AG08396 (cell line): Measurements from ENCODE around the gene IGDCC3.
A peak's percentile ranks its signal among the peaks of the same experiment; 100 is the strongest.

Source experiments
- DNase-seq: peaks from one replicate; pipeline ENCODE4 v3.0.0; 2012; ENCODE audit warnings: low spot score, mixed read lengths

Gene IGDCC3

DNA sequence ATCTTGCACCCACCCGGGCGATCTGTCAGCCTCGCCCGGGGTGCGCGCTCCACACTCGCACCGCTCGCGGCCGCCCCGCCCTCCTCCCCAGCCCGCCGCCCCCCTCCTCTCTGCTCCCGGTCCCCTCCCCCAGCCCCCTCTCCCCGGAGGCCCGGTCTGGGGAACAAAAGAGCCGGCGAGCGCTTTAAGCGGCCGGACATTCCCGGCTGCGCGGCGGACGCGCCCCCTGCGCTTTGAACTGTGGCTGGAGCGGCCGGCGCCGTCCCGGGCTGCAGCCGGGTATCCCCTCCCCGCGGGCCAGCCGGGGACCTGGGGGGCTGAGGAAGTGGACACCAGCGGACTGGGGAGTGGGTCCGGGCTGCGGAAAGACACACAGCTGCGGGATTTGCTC lies at the start of gene IGDCC3:
Gene IGDCC3 (minus strand): TSS at position 27 of the 391 bp plus-strand sequence. CDS start 214 bp downstream, outside the sequence.
- DNase-seq = no peak

DNA sequence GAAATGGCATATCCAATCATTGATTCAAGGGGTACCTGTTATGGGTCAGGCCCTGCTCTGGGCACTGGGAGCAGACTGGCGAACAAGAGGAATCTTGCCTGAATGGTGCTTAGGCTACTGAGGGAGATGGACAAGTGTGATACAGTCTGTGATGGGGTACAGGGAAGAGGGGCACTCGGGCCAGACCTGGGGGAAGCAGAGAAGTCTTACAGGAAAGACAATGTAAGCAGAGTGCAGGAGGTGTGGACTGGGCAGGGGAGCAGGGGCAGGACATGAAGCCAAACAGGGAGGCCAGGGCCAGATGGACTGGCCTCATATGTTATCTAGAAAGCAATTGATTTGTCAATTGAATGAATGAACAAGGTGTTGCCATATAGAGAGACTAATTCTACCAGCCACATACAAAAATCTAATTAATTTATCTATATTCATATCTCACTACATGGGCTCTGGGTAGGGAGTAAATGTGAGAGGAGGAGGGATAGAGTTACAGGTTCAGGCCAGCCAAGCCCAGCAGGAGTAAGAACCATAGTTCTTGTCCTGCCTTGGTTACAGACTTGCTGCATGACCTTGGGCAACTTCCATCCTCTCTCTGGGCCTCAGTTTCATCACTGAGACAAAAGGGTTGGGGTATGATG lies 48.5 kb upstream of the IGDCC3 start:
- no peak for DNase-seq

DNA sequence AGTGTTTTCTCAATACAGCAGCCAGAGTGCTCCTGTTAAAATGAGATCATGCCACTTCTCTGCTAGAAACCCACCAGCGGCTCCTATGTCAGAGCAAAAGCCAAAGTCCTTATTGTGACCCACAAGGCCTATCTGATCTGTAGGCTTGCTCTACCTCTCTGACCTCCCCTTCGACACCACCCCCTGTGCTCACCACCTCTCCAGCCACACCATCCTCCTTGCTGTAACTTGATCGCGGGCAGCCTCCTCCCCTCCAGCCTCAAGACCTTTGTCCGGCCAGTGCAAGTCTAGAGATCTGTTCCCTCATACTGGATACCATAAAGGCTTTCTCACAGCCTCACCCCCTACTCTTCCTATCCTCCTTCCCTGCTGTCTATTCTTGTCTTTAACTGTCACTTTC lies 46.9 kb upstream of the IGDCC3 start:
- DNase-seq = no peak

DNA sequence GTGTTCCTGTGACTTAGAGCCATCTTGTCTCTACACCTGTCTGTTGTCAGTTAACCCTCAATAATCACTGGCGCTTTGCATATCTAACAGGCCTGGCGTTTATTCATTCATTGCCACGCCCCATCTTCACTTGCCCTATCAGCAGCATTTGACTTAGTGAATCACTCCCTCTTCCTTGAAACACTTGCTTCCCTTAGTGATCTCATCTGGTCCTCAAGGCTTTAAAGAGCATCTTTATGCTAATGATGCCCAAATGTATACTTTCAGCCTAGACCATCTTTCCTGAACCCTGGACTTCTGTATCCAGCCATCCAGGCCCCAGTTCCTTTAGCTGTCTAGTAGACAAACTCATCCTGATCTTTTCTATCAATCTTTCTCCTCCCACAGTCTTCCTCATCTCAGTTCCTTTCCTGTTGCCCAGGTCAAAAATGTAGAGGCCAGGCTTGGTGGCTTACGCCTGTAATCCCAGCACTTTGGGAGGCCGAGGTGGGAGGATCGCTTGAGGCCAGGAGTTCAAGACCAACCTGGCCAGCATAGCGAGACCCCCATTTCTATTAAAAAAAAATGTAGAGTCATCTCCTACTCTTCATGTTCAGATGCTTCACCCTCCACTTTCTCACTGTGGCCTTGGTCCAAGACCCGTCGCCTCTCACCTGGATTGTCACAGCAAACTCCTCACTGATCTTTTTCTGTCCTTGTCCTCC lies 46.3 kb upstream of the IGDCC3 start:
- peak; percentile 46 for DNase-seq

DNA sequence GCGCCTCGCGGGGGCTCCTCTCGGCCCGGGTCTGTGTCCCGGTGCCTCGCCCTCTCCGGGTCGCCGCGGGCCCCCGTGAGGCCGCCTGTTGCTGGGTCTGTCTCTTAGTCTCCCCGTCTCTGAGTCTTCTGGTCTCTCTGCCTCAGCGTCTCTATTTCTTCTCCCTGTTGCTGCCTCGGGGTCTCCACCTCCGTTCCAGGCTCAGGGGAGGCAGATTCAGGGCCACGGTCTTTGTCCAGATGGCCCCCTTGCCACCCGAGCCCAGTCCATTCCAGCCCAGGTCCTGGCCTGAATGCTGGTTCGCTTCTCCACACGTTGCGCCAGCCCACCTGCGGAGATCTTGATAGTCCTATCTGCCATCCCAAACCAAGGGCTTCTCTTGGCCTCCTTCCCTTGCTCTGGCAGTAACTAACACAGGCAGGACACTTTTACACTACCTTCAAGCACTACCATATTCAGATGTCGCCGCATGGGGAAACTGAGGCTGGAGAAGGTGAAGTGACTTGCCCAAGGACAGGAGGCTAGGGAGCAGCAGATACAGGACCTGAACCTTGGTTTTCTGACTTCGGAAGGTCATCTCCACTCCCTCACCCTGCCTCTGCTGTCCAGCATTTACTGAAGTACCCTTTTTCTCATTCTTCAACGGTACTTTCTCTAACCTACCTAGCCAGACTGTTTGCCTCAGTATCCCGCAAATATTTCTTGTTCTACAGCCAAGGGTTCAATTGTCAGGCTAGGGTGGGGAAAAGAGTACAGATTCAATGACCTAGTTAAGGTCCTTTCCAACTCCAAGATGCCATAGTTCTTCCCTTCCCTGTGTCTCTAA lies 45.6 kb upstream of the IGDCC3 start:
- no peak for DNase-seq

DNA sequence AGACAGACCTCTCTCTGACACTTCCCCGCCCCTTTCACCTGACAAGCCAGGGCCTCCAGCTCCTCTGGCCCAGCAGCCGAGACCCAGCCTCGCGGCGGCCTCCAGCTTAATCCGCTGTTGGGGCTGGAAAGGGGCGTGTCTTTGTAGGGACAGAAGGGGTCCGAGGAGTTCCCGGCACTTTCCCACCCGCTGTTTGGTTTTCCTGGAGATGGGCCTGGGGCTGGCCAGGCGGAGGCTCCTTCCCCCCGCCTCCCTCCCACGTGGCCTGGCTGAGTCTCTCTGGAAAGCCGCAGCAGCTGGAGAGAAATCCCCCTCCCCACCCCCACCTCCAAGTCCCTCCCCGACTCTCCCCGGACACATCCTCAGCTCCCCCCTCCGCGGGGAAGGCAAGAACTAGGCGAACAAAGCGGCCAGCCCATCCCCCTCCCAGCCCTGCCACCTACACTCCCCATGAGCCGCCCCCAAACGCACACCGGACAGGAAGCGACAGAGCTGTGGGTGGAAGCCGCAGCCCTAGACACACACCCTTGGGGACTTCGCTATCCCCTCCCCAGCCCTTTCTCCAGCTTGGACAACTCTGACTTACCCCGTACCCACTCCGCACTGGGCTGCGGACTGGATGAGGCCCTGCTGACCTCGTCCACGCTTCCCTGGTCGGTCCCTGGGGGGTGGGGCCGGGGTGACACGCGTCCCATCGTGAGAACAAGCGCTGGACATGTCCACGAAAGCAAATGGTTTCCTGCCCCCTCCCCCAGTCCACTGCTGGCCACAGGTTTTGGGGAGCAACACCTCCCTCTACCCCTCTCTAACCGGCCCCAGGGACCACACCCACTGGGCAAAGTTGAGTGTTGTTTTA lies 43.8 kb upstream of the IGDCC3 start:
- peak; percentile 40 for DNase-seq

DNA sequence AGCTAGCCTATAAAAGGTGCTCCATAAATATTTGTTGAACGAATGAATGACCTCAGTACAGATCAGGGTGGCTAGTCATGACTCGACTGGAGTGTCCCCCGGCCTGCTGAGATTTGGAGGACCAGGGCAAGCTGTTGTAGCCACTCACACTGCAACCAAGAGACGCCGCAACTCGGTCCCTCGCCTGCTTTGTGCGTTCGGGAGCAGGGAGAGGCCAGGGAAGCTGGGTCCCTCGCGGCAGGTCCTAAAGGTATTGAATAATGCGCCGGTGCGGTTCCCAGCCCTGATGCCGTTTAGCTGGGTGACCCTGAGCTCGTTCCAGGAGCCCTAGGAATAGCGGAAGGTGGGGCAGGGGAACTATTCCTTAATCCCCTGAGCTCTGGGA lies 43.2 kb upstream of the IGDCC3 start:
- DNase-seq = no peak

DNA sequence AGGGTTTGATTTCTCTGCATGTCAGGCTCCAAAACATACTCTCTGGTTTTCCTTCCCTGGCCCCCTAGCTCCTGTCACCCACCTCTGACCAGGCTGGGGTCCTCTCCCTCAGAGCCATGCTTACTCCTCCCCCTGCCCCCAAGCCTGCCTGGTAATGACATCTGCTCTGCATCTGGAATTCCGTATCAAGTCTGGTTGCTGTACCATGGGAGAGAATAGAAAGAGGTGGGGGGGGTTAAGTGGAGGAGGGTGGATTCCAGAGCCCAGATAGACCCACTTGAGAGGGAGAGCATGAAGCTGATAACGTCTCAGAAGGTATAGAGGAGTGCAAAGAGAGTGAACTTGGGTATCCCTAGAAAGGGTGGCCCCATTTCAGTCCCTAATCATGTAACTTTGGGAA lies 40.8 kb upstream of the IGDCC3 start:
- no peak for DNase-seq

DNA sequence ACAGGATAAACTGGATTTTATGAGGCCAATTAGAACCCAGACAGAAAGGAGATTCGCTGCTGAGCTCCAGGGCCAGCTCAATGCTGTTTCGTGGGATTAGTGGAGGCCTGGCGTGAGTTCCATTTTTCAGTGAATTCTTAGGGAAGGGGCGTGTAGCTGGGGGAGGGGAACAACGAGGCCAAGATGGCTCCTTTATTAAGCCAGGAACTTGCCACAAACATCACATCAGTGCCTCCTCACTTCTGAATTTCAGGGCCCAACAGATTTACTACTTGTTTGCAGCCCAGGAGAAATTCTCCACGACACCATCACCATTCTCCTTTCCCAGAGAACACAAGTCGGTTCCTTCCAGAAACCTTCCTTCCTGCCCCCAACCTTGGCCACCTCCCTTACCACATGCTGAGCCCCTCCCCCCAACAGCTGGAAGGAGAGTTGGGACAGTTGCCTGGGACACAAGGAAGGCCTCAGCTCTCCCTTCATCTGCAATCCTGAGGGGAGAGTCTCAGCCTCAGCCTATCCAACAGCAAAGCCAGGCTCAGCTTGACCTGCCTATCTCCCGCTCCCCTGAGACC lies 39.1 kb upstream of the IGDCC3 start:
- DNase-seq = no peak

DNA sequence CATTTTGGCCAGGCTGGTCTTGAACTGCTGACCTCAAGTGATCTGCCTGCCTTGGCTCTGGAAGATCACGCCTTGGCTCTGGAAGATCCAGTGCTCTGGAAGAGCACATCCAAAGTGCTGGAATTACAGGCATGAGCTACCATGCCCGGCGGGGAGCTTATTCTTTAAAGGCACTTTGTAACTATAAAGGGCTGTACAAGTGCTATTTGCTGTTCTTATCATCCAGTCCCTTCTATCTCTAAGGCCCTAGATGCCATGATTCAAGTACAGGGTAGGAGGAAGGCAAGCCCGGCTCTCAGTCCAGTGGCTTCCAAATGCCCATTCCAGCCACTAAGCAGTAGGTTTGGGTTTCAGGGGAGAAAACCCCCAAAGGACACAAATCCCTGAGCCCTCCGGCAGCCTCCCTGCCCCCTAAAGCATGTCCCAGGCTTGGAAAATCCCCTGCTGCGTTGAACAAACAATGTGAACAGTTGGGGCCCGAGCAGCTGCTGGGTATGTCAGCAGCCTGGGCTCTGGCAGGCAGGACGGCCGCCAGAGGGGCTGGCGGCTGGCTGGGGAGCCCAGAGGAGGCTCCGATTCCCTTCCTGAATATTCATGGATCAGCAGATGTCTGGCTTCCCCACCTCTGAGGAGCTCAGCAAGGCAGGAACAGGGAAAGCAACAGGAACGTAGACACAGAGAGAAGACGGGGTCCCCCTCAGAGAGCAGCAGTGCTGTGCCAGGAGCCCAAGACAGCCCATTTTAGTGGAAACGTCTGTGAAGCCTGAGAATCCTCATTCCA lies 37.2 kb upstream of the IGDCC3 start:
- DNase-seq = no peak

DNA sequence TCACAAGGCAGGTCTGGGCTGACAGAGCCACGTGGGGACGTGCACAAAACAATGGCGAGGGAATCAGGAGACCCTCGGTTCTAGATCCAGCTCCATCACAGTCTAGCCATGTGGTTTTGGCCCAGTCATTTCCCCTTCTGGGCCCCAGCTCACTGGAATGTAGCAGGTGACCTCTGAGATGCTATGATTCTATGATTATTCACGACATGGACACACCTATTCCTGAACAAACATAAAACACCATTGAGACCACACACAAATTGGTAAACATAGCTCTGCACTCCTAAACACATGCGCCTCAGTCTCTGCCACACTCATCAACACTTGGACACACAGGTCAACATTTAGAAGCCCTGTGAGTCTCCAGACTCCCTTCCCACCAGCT lies 36.0 kb upstream of the IGDCC3 start:
- no peak for DNase-seq

DNA sequence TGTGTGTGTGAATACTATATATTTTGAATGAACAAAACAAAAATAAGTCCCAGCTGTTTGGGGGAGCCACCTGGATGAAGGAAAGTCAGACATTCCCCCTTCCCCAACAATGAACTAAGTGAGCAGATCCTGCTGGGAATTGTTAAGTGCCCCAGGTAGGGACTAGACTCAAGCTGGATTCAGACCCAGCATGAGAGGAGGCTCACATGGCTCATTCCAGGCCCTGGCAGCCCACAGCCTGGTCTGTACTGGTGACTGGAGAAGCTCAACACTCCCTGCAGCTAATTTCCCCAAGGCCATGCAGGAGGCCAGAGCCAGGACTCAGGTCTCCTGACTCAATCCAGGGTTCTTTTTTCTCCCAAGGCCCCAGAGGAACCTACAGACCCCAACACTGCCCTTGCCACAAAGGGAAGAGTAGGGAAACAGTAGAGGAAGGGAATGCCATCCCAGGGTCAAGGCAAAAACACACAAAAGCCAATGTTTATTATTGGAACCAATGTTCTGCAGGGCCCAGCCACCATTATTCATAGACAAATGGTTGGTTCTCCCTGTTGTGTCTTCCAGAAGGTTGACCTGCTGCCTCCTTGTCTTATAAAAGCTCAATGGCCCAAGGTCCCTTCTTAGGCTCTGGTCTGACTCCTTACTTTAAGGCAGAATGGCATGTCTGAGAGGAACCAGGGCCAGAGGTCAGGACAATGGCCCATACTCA lies 35.4 kb upstream of the IGDCC3 start:
- no peak for DNase-seq

DNA sequence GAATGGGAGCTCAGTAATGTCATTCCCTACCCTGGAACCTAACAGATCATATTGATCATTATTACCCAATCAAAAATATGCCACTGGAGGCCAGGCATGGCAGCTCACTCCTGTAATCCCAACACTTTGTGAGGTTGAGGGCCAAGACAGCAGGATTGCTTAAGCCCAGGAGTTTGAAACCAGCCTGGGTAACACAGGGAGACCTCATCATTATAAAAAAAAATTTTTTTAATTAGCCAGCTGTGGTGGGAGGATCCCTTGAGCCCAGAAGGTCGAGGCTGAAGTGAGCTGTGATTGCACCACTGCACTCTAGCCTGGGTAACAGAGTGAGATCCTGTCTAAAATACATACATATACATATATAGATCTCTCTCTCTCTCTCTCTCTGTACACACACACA lies 34.8 kb upstream of the IGDCC3 start:
- no peak for DNase-seq

DNA sequence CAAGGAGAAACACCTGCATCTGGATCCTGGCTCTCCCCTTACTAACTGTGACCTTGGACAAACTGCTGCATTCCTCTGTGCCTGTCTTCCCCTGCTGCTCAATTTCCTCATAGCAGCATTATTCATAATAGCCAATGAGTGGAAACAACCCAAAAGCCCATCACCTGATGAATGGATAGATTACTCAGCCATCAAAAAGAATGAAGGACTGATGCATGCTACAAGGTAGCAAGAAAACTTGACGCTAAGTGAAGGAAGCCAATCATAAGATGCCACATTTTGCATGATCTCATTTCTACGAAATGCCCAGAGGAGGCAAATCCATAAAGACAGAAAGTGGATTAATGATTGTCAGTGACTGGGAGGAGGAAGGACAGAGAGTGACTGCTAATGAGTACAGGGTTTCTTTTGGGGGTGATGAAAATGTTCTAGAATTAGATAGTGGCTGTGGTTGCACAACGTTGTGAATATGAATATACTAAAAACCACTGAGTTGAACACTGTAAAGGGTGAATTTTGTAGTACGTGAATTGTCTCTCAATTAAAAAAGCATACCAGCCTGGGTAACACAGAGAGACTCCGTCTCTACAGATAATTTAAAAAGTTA lies 33.8 kb upstream of the IGDCC3 start:
- DNase-seq = no peak

DNA sequence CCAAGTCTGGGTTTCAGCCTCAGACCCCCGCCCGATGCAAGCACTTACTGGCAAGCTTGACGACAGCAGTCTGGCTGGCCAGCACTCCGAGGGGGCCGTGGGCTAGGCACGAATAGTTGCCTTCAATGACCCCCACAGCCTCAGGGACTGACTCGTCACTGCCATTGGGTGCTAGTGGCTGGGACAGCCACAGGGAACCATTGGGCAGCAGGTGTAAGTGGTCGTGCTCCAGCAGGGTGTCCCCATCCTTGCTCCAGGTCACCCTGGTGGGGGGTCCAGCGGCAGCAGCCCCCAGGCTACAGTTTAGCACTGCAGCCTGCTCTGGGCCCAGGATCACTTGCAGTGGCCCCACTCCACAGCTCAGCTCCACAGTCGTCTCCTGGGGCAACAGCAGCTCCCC lies 33.2 kb upstream of the IGDCC3 start:
- DNase-seq = no peak

DNA sequence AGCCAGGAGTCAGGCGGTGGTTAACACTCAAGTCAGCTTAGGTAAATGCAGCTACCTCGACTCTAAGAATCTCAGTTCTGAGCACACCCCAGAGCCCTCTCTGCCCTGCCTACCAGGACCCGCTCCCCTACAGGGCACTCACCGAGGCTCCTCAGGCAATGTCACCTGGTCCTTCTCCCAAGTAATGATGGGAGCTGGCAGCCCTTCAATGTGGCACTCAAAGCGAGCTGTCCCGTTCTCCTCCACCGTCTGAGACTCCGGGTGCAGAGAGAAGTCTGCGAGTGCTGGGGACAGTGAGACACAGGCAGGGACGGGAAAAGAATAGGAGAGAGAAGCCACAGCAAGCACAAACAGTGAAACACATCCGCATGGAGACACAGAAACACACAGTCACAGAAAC lies 32.2 kb upstream of the IGDCC3 start:
- DNase-seq = no peak

DNA sequence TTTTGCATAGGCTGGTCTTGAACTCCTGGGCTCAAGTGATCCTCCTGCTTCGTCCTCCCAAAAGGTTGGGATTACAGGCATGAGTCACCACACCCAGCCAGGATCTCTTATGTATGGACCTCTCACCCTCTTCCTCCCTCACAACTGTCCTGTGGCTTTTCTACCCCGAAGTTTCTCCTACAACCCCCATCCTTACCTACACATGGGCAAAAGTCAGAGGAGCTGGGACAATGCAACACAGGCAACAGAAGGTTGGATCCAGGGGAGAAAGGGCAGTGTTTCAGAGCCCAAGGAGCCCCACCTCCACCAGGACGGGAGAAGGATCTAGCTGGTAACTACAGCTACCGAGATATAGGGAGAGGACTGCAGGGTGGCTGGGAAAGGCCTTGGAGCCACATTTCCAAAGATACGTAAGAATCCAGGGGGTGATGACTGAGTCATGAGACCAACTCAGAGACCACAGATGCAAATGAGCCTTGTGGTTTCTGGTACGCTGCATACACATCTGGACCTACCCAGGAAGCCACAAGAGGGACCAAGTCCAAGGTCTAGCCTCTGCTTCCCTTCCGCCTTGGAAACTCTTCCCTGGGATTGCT lies 31.3 kb upstream of the IGDCC3 start:
- DNase-seq = peak; percentile 87

DNA sequence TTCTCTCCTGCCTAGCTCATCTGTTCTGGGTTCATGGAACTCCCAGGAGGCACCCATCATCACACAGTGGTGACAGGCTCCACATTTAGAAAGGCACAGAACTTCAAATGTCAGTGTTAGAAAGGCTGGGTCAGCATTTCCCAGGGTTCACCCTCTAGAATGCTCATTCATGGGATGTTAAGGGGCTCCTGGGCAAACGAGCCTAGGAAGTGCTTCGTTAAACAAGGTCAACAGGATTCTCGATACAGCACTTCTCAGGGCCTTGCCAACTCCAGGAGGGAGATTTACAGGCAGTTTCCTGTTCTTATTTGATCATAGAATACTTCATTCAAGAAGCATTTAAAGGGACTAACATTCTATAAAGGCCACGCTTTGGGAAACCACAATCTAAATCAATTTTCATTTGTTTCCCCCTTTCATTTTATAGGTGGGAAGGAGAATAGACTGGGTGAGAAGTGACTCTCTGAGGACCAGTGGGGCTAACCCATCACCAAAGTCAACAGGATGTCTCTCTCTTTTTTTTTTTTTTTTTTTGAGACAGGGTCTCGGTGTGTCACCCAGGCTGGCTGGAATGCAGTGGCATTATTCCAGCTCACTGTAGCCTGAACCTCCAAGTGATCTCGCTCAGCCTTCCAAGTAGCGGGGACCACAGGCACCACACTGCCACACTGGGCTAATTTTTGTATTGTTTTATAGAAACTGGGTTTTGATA lies 30.7 kb upstream of the IGDCC3 start:
- DNase-seq = no peak

DNA sequence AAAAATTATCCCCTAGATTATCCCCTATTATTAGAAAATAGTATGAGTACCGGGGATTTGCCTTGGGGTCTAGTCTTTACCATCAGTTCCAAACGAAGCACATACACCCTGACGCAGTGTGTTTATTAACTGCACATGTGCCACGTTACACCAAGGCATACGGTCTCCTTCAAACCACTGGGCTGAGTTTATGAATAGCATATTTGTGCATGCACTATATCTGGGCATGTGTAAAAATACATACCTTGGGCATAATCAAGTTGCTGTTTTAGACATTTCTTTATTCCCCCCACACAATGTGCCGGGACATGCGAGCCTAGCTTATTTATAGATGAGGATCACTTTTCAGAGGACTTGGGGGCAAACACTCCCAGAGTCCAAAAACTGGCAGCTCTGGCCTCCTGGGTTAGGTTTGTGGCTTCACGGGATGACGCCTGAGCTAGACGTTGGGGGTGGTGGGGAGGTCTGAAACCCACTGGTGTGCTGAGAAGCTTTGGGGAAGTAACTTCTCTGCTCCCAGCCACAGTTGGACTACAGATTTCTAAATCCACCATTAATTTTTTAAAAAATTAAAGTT lies 28.7 kb upstream of the IGDCC3 start:
- no peak for DNase-seq
